Calu3 (cell line): Measurements from ENCODE around the gene CEACAM1. TPM values are rescaled to one million over a fixed set of nuclear protein-coding genes. Genes with fewer than 3 reads are reported as not detected.

Experiments
- BruUV-seq: library from RNA; stranded (reverse); fragments of 400-500 nt; replicated peaks from 2 replicates; lab custom pipeline; 2021; lab: Mats Ljungman, UMichigan
- CTCF ChIA-PET: fragments of 300-600 bp; sonication (Branson Sonifier 250); formaldehyde crosslinking; loops from one replicate; lab custom pipeline; 2022; ENCODE audit warnings: antibody characterized with exemption; lab: Charles Lee
- DNase-seq: peaks from one replicate; pipeline ENCODE4 v3.0.0; 2022
- H3K27ac Mint-ChIP-seq: one replicate; pipeline ENCODE4 v1.8.0; 2022; ENCODE audit warnings: mixed read lengths; ENCODE audit not compliant: unreplicated experiment
- H3K27me3 Mint-ChIP-seq: one replicate; pipeline ENCODE4 v1.8.0; 2022; ENCODE audit warnings: mixed read lengths; ENCODE audit not compliant: unreplicated experiment
- H3K36me3 Mint-ChIP-seq: one replicate; pipeline ENCODE4 v1.8.0; 2022; ENCODE audit warnings: mild to moderate bottlenecking, moderate library complexity, mixed read lengths; ENCODE audit not compliant: insufficient read depth, unreplicated experiment
- H3K4me1 Mint-ChIP-seq: one replicate; pipeline ENCODE4 v1.8.0; 2022; ENCODE audit warnings: mild to moderate bottlenecking, low read depth, mixed read lengths; ENCODE audit not compliant: unreplicated experiment
- H3K4me3 Mint-ChIP-seq: one replicate; pipeline ENCODE4 v1.8.0; 2022; ENCODE audit warnings: mild to moderate bottlenecking, low read depth, moderate library complexity, mixed read lengths; ENCODE audit not compliant: unreplicated experiment
- H3K9me3 Mint-ChIP-seq: one replicate; pipeline ENCODE4 v1.8.0; 2022; ENCODE audit warnings: low read depth, mixed read lengths; ENCODE audit not compliant: unreplicated experiment
- intact Hi-C: fragments of 100-400 bp; cut with micrococcal nuclease; formaldehyde crosslinking; loops from one replicate; pipeline ENCODE4 v1.10.0; 2022; ENCODE audit not compliant: unreplicated experiment
- total RNA-seq: library from RNA; stranded (reverse); gene quantifications from 2 replicates; pipeline ENCODE4 v1.2.3, GENCODE V29; 2022
- TF ChIP-seq, protein P1 (sequence below): fragments of 200-600 bp; IDR thresholded peaks from one replicate; pipeline ENCODE4 v1.8.0; 2022; ENCODE audit warnings: antibody characterized with exemption; ENCODE audit not compliant: unreplicated experiment

The CEACAM1 gene
- total RNA-seq, 1 experiment from 2014 or later: 132 TPM

DNA sequence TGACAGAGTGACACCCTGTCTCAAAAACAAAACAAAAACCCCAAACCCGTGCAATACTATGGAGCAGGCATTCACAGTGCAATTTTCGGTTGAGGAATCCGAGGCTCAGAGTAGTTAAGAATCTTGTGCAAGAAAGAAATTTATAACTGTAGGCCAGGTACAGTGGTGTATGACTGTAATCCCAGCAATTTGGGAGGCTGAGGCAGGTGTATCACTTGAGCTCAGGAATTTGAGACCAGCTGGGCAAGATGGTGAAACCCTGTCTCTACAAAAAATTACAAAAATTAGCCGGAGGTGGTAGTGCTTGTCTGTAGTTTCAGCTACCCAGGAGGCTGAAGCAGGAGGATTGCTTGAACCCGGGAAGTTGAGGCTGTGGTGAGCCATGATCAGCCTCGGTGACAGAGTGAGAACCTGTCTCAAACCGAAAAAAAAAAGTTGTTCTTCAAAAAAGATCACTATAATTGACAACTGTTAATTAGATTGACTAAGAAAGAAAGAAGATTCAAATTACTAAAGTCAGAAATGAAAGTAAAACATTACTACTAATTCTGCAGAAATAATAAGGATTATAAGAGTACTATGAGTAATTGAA is 12.9 kb downstream of the CEACAM1 start:
- Mint-ChIP-seq H3K36me3 (peaks cover 6% of the 10 kb centered on the region), H3K27me3 (no peaks in the 10 kb centered on the region), H3K4me1 (no peaks in the 10 kb centered on the region), H3K9me3 (no peaks in the 10 kb centered on the region), H3K27ac (no peak overlapping the region), H3K4me3 (no peak overlapping the region)
- intact Hi-C loops: no loop called here
- no peak for DNase-seq
- CTCF ChIA-PET: no interaction called here
- BruUV-seq: no TSS peak
- TF ChIP-seq, protein P1, sequence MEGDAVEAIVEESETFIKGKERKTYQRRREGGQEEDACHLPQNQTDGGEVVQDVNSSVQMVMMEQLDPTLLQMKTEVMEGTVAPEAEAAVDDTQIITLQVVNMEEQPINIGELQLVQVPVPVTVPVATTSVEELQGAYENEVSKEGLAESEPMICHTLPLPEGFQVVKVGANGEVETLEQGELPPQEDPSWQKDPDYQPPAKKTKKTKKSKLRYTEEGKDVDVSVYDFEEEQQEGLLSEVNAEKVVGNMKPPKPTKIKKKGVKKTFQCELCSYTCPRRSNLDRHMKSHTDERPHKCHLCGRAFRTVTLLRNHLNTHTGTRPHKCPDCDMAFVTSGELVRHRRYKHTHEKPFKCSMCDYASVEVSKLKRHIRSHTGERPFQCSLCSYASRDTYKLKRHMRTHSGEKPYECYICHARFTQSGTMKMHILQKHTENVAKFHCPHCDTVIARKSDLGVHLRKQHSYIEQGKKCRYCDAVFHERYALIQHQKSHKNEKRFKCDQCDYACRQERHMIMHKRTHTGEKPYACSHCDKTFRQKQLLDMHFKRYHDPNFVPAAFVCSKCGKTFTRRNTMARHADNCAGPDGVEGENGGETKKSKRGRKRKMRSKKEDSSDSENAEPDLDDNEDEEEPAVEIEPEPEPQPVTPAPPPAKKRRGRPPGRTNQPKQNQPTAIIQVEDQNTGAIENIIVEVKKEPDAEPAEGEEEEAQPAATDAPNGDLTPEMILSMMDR: no peak

DNA sequence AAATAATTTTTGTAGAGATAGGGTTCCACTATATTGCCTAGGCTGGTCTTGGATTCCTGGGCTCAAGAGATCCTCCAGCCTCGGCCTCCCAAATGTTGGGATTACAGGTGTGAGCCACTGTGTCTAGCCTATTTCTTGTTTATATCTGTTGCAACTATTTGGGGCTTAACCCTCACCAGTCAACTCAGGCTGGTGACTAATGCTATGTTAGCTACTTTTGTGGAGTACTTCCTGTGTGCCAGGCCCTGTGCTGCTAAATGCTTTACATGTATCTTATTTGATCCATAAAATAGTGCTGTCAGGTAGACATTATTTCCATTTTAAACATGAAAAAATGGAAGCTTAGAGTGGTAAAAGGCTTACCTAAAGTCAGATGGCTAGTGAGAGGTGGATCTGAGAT is 13.8 kb downstream of the CEACAM1 start:
- BruUV-seq: no TSS peak
- Mint-ChIP-seq H3K9me3 (no peaks in the 10 kb centered on the region), H3K27me3 (no peaks in the 10 kb centered on the region), H3K4me3 (no peak overlapping the region), H3K27ac (no peak overlapping the region), H3K4me1 (no peaks in the 10 kb centered on the region), H3K36me3 (peaks cover 5% of the 10 kb centered on the region)
- intact Hi-C loops: no loop called here
- CTCF ChIA-PET: no interaction called here
- DNase-seq: no peak
- TF ChIP-seq, protein P1: no peak

DNA sequence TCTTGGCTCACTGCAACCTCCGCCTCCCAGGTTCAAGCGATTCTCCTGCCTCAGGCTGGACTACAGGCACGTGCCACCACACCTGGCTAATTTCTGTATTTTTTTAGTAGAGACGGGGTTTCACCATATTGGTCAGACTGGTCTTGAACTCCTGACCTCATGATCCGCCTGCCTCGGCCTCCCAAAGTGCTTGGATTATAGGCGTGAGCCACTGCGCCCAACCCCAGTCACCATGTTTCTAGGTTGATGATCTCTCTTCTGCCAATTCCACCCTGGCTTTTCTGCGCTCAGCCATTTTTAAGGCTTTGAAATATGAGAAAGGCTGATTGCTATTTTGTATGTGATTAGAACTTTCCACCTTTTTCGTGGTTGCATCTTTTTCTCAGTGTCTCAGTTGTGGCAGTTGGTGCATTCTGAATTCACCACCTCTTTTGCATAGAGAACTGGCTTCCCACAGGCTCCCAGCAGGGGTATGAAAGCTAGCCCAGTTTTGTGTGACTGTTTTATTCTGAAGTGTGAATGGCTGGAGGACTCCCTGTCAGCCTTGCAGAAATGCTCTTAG is 15.5 kb downstream of the CEACAM1 start:
- Mint-ChIP-seq H3K4me3 (no peak overlapping the region), H3K27ac (no peak overlapping the region), H3K4me1 (no peaks in the 10 kb centered on the region), H3K36me3 (no peaks in the 10 kb centered on the region), H3K27me3 (no peaks in the 10 kb centered on the region), H3K9me3 (no peaks in the 10 kb centered on the region)
- BruUV-seq: no TSS peak
- TF ChIP-seq, protein P1: no peak
- CTCF ChIA-PET: no interaction called here
- DNase-seq: no peak
- intact Hi-C loops: no loop called here

DNA sequence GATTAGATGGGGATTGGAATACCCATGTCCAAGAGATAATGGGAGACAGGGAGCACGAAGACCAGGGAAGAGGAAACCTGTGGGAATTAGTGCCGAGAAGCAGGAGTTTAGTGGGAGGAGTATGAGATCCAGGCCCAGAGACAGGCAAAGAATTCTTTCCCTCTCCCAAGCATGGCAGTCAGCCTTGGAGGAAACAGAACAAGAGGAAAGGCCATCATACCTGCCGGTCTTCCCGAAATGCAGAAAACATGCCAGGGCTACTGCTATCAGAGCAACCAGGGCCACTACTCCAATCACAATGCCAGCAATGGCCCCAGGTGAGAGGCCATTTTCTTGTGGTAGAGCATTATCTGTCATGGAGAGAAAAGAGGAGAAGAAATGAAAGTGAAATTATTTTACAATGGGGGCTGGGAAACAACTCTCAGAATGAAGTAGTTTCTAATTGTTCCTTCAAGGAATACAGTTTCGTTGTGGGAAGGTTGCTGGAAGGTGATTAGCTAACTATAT is 16.1 kb downstream of the CEACAM1 start:
- H3K36me3 Mint-ChIP-seq: no peaks in the 10 kb centered on the region
- no peak for DNase-seq
- CTCF ChIA-PET: no interaction called here
- intact Hi-C loops: no loop called here
- H3K4me3 Mint-ChIP-seq: no peak overlapping the region
- no peaks in the 10 kb centered on the region for H3K4me1 Mint-ChIP-seq
- H3K27ac Mint-ChIP-seq: no peak overlapping the region
- no peaks in the 10 kb centered on the region for H3K9me3 Mint-ChIP-seq
- TF ChIP-seq, protein P1: no peak
- H3K27me3 Mint-ChIP-seq: no peaks in the 10 kb centered on the region
- no TSS peak for BruUV-seq
